Muscle of arm (tissue), 12 donors: ENCODE data around the gene MAN1A1. TPM values are rescaled to one million over a fixed set of nuclear protein-coding genes. Genes with fewer than 3 reads are reported as not detected.
"Not testable (repeated sequence)": the region's sequence is repeated elsewhere in the genome, so short reads cannot be mapped to it uniquely, and the experiment has no call there.

Source experiments
- DNase-seq: peaks from one replicate; pipeline ENCODE4 v3.0.0-alpha.2; 2013
- polyA plus RNA-seq, 12 donors: library from polyadenylated mRNA; unstranded; fragments of 120-200 nt; gene quantifications; one replicate each; pipeline ENCODE4 v1.2.1, GENCODE V29; 2013; ENCODE audit not compliant: insufficient read length in 12 of 12

Gene MAN1A1
- polyA plus RNA-seq, 12 donors = 26.5 to 63.0 (median 34.4) TPM; not detected in 1

DNA sequence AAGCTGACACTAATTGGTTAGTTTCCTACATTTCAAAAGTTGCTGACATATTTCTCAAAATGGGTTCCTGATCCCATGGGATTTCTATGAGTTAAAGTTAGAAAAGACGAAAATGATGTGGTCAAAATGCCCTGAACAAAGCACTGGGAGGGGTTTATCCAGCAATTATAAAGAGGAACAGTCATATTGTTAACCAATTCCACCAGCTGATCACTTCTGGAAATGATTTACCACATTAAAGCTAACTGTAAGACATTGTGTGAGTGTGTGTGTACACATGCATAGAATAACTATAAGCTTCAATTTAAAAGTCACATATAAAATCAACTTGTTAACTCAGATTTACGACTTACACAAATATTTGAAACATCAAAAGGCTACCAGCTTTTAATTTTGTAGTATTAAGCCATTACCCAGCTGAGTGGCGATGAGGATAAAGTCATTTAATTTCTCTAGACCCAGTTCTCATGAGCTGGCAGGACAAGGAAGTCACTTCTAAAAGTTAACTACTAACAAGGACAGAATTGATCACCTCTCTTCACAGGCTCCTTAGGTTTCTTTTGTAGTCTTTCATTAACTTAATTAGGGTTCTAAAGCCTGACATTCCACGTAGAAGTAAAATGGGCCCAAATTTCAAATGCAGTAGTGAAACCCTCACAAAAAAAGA lies 40.4 kb downstream of the MAN1A1 start:
- DNase-seq = no peak

DNA sequence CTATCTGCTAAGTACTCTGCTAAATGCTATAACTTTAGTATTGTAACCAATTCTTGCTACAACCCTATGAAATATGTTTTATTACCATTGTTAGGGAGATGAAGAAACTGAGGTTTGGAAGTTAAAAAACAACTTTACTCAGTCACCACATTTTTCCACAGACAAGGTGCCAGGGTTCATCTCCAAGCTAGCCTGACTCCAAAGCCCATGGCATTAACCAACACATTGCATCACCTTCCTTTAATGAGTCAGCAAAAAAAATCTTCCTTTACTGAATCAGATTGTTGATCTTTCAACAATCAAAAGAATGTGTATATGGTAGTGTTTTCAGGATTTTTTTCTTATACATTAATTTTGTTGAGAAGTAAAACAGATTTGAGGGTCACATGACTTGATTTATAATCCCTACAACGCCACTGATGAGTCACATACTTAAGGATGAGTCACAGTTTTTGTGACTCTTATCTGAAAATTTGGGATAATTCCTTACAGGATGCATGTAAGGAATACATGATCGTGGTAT lies 41.5 kb downstream of the MAN1A1 start:
- no peak for DNase-seq

DNA sequence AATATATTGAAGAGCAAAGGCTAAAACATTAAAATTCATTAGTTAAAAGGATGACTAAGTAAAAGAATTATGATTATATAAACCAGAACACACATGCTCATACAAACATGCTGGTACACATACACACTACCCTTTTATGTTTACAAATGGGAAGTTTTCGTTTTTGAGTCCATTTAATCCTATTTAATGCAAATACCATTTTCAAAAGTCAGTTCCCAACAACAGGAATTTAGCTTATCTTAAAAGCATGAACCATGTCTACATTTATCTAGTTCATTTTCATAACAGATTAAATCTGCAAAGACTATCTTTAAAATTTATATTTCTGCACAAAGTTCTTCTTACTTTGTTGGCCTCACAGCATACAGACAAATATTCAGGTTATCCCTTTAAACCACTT lies 42.5 kb downstream of the MAN1A1 start:
- DNase-seq = no peak

DNA sequence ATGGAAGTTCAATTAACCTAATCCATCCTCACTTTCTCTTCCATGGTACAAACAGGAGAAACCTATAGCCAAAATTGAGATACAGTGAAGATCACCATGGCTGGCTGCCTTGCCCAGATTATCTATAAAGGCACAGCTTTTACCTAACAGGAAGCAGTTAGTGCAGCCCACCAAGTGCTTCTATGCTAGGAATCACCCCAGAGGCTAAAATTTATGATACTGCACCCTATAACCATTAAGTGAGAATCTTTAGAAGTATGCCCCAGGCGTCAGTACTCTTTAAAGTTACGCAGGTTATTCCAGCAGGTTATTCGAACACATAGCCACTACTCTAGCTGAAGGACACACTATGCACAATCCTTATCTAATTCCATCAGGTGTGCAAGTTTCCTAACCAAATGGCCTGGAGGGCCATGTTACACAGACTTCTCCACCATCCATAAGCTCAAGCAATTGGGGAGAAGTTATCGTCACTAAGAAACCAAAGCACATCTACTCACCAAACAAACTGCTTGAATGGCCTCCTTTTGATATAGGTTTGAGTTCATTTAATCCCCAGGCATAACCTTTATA lies 43.1 kb downstream of the MAN1A1 start:
- DNase-seq = no peak

DNA sequence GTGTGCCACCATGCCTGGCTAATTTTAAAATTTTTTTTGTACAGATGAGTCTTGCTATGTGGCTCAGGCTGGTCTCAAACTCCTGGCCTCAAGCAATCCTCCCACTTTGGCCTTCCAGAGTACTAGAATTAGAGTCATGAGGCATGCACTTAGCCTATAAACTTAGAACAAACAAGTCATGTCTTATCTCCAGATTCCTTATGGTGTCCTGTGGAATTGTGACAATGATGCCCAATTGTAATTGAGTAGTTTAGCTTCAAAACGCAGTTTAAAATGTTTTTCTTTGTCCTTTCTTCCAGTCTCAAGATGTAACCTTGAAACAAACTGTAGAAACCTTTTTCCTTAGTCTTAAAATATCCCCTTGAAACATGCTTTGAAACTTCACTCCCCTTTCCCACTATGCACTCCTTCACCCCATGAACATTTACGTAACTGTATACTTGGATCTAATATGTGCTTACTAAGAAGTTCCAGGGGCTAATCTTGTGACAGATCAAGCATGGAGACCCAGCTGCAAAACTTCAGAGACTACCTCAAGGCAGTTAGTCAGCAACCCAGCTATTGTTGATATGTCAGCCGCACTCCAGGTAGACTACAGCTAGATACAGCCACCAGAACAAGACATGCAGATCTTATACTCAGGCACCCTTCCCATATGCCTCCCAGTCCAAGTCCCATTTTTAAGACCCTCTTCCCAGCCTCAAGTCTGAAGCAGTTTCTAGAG lies 46.2 kb downstream of the MAN1A1 start:
- DNase-seq = no peak

DNA sequence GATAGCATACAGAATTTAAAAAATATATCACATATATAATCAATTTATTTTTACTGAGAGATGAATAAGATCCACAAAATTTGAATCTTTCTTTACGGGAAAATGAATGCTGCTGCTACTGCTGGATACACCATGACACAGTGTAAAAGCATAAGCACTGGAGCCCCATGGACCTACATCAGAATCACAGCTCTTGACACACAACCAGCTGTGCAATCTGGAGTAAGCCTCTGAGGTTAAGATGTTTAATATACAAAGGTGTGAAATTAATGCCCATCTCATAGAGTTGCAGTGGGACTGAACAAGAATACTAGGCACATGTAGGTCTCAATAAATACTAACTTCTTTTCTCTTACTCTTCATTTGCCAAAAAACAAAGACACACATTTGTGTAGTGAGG lies 48.1 kb downstream of the MAN1A1 start:
- DNase-seq = no peak

DNA sequence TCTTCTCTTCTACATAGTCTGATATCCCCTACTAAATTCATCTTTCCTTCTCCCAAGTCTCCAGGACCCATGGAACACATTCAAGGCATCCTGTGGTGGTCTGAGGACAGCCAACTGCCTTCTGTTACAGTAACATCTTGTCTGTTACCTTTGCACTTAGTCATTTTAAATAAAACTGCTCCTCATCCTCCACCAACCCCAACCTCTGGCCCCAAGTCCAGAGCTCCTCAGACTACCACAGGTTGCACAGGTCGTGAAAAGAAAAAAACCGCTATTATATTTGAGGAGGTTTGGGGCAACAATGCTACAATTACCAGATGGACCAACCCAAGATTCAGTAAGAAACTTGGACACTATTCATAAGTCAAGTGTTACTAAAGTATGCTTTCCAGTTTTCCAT lies 49.9 kb downstream of the MAN1A1 start:
- no peak for DNase-seq

DNA sequence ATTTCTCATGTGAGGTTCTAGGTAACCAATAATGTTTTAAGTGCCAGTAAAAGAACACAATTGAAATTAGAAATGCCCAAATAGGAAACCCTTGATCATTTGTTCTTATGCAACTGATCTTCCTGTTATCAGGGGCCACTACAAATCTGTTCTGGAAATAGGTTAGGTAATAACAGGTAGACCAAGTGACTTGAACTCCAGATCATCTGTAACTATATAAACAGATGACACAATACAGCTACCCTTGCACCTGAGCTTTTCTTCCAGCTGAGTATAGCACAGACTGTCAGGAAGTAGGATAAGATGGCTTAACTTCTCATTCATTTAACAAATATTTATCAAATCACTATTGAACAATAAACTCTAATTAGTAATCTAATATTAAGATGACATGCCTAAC lies 52.5 kb downstream of the MAN1A1 start:
- no peak for DNase-seq

DNA sequence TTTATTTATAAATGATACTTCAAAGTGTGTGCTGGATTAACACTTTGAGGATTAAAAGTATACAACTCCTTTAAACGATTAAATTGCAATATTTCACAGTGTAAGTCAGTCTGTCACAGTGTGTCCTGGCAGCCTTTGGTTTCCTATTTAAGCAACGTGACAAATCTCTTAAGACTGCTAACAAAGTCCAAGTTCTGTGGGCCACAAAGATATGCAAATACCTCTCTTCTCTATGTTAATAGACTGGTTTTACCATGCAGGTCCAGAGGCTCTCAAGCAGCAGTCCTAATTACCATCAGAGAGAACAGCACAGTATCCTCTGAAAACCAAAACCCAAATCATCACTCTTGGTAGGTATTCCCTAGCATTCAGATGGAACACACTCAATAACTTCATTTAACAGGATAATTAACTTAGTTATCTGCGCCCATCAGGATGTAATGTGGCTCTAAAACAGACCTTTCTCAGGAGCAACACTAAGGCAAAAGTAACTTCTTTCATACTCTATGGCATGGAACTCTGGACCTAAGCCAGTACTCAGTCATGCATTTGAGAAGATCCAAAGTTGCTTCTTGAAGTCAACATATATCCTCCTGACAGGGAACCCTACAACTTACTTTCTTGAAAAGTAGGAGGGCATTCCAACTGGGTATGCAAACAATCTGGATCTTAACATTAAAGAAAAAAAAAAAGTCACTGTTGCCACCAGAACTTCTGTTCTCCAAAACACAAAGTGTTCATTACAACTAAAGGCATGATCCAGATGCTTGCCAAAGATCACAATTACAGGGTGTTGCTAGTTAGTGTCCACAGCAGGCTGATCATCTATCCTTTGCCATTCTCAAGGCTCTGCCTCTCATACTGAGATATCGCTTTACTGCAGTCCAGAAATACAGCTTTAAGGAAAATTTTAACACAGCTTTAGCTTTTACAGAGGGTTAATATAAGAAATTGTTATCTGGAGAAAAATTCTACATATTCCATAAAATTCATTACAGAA lies 53.2 kb downstream of the MAN1A1 start:
- DNase-seq = no peak

DNA sequence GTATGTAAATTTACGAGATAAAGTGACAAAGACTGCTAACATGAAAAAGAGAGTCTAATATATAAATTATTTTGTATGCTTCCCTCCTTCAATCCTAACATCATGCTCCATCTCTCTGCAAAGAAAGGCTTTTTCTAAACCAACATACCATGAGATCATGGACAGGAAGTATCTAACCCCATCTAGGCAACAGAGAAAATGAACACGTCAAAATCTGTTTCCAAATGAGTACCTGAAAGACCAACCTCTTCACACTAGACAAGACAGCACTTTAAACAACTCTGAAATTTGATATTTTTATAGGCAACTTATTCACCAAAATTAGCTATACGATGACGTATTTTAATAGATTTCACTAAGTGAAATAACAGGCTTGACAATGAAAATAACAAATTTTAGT lies 54.6 kb downstream of the MAN1A1 start:
- no peak for DNase-seq

DNA sequence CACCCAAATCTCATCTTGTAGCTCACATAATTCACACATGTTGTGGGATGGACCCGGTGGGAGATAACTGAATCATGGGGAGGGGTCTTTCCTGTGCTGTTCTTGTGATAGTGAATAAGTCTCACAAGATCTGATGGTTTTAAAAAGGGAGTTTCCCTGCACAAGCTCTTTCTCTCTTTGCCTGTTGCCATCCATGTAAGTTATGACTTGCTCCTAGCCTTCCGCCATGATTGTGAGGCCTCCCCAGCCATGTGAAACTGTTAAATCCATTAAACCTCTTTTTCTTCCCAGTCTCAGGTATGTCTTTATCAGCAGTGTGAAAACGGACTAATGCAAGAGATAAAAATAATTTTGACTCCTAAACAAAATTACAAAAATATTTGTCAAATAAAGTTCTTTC lies 58.5 kb downstream of the MAN1A1 start:
- DNase-seq = not testable (repeated sequence)

DNA sequence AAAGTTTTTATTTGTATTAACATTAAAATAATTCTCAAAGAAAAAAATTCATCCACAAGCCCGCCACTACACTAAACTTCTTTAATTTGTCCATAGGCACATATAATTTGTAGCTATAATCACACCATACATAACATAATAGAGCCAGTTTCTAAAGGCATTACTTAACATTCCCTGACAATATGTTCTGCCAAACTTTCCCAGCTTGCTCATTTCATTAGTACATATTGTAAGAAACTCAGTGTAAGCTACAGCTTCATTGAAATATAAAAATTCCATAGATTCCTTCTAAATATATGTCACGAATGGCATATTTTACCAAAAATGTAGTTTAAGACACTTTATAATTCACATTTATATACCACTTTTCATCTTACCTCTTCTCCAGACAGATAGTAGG lies 59.3 kb downstream of the MAN1A1 start:
- no peak for DNase-seq

DNA sequence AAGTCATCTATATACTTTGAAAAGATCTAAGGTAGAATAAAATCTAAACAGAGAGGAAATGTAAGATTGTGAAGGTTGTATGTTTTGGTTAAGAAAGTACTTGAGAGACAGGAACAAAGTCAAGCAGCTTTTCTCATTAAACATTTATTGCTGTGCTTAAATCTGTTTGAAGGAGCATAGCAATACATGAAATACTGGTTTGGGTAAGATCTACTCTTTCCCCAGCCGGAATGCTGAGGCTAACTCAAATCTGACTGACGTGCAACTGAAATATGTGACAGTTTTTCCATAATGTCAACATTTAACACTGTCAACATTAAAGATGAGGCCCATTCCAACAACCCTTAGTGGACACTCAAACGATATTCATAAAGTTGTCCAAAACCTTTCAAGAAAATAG lies 59.9 kb downstream of the MAN1A1 start:
- DNase-seq = no peak

DNA sequence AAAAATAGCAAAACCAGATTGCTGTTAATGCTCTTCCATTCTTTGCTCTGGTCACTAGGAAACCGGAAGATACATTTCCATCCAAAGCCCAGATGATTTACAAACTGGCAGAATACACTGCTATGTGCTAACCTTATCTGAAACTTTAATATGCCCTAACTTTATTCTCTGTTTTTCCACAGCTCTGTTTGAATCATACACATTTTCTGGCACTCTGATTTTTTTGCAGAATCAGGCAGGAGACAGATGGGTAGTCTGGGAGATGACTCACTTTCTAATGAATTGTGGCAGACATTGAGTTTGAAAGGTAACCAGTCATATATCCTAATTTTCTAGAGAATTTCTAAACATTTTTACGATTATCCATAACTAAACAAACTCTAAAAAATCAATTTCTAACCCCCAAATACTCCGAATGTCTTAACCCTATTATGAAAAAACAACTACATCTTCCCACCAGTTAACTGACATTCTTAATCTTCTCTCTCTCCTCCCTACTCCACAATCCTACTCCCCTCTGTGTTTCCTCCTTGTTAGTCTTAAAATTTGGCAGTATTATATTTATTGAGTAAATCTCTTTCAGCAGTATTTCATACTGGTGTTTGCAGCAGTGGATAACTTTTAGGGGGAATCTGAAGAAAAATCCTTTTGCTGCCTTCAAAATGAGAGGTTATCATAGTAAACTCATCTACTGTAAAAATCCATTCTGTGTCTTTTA lies 63.5 kb downstream of the MAN1A1 start:
- no peak for DNase-seq

DNA sequence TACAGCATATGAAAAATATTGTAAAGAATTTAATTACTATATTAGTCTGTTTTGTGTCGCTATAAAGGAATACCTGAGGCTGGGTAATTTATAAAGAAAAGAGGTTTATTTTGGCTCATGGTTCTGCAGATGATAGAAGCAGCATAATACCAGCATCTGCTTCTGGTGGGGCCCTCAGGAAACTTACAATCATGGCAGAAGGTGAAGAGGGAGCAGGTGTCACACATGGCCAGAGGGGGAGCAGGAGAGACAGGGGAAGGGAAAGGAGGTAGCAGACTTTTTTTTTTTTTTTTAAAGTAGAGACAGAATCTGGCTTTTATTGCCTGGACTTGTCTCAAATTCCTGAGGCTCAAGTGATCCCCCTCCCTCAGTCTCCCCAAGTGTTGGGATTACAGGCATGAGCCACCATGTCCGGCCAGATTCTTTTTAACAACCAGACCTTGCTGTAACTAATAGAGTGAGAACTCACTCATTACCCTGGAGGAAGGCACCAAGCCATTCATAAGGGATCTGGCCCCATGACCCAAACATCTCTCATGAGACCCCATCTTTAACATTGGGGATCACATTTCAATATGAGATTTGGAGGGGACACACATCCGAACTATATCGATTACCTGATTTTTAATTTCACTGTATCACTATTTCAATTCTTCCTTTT lies 64.6 kb downstream of the MAN1A1 start:
- DNase-seq = no peak

DNA sequence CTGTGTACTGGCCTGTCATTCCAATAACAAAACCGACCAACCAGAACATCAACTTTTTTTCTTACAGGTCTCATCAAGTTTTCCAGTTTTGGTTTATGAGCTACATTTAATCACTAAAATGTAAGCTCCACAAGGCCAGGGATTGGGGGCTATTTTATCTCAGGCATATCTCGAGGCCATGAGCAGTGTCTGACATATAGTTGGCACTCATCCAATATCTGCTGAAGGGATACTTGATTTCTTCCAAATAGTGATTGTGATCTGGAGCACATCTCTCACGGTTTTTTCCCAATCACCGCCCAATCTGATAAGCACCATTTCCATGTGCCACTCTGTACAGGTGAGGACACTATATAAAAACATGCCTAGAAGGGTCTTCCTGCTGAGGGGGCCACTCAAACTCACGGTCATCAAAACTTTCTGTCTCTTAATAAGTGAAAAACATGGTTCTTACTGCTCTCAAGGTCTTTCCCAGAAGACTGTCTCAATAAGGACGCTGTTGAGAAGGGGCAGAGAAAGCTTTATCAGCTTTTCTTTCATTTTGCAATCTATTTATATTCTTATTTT lies 65.5 kb downstream of the MAN1A1 start:
- no peak for DNase-seq

DNA sequence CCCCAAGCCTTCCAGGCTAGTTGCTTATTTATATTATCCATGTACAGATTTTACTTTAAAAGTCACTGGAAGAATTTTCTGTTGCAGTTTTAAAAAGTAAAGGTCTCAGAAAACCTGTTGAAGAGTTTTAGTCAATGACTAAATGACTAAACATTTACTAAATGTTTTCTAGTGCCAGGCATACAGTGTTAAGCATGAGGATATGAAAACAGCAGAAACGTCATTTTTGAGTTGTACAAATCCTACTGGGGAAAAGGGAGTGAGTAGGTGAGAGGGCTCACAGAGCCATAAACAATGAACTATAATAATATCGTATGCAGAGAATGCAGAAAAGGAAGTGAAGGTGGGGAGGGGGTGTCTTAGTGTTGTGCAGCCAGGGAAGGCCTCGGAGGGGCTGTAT lies 66.3 kb downstream of the MAN1A1 start:
- no peak for DNase-seq

DNA sequence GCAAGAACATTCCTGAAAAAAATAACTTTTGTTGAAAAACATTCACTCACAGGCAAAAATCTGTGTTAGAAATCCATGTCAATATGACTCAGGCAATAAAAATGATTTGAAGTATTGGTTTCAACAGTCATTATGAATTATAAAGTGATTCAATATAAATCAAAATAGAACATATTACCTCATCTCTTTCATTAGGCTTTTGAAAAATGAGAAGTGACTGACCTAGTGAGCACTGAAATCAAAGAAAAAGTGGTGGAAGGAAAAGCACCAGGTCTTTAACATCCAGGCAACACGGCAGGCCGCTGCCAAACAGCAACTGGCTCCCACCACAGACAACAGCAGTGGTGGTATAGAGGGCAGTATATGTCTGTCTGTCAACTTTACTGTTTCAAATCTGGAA lies 68.9 kb downstream of the MAN1A1 start:
- DNase-seq = no peak

DNA sequence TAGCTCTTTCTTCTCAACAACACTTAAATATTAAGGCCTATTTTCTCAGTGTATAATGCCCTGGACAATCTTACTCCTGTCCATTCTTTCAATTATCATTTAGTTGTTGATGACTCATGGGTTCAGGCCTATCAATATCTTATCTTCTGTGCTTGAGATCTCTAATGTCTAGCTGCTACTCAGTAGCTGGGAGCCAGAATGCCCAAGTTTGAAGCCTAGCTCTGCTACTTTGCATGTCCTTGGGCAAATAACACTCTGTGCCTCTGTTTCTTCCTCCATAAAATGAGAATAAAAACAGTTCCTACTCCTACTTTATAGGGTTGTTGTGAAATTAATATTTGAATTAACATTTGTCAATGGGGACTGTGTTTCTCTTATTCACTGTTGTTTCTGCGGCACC lies 69.5 kb downstream of the MAN1A1 start:
- no peak for DNase-seq

DNA sequence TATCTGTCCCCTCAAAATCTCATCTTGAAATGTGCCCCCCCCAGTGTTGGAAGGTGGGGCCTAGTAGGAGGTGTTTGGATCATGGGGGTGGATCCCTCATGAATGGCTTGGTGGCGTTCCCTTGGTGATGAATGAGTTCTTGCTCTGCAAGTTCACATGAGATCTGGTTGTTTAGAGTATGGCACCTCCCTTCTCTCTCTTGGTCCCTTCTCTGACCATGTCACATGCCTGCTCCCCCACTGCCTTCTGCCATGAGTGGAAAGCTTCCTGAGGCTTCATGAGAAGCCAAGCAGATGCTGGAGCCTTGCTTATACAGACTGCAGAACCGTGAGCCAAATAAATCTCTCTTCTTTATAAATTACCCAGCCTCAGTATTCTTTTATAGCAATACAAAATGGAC lies 70.9 kb downstream of the MAN1A1 start:
- DNase-seq = no peak
